DMS53 treated with DMSO at 0.1 percent for 48 hours (cell line): ENCODE results near the gene SIVA1.

Experiments
- DNase-seq: peaks from one replicate; lab custom pipeline; 2025; ENCODE audit not compliant: unreplicated experiment; lab: John Stamatoyannopoulos, UW

Gene SIVA1

GRCh38 chr14:104734601-104734990, 18.4 kb upstream of the SIVA1 start:
- no peak for DNase-seq

- no peak for DNase-seq
Observed at GRCh38 chr14:104734991-104735779, 17.8 kb upstream of the SIVA1 start.

- DNase-seq: no peak
Observed at GRCh38 chr14:104735830-104736642, 16.9 kb upstream of the SIVA1 start.

- DNase-seq: no peak
Observed at GRCh38 chr14:104738375-104739019, 14.4 kb upstream of the SIVA1 start.

- DNase-seq: no peak
Observed at GRCh38 chr14:104739026-104739425, 13.9 kb upstream of the SIVA1 start.

GRCh38 chr14:104739546-104740516, 13.1 kb upstream of the SIVA1 start:
- DNase-seq: no peak

- no peak for DNase-seq
Observed at GRCh38 chr14:104741108-104741802, 11.7 kb upstream of the SIVA1 start.

GRCh38 chr14:104741803-104742251, 11.1 kb upstream of the SIVA1 start:
- DNase-seq: no peak

GRCh38 chr14:104742586-104743455, 10.1 kb upstream of the SIVA1 start:
- no peak for DNase-seq

- no peak for DNase-seq
Observed at GRCh38 chr14:104743461-104744380, 9.2 kb upstream of the SIVA1 start.

- DNase-seq: no peak
Observed at GRCh38 chr14:104744484-104744883, 8.5 kb upstream of the SIVA1 start.

GRCh38 chr14:104745431-104745830, 7.5 kb upstream of the SIVA1 start:
- DNase-seq: no peak

GRCh38 chr14:104746071-104746545, 6.8 kb upstream of the SIVA1 start:
- DNase-seq: no peak

- no peak for DNase-seq
Observed at GRCh38 chr14:104746934-104747481, 5.9 kb upstream of the SIVA1 start.

- no peak for DNase-seq
Observed at GRCh38 chr14:104747876-104748275, 5.1 kb upstream of the SIVA1 start.

GRCh38 chr14:104749111-104749649, 3.8 kb upstream of the SIVA1 start:
- DNase-seq: no peak

- DNase-seq: no peak
Observed at GRCh38 chr14:104750056-104750752, 2.7 kb upstream of the SIVA1 start.
